Measurements from ENCODE around the gene CPB2.

CPB2 gene

GRCh38 chr13:46097015-46097414 is 7.8 kb downstream of the CPB2 start:
- no peak for DNase-seq

DNA sequence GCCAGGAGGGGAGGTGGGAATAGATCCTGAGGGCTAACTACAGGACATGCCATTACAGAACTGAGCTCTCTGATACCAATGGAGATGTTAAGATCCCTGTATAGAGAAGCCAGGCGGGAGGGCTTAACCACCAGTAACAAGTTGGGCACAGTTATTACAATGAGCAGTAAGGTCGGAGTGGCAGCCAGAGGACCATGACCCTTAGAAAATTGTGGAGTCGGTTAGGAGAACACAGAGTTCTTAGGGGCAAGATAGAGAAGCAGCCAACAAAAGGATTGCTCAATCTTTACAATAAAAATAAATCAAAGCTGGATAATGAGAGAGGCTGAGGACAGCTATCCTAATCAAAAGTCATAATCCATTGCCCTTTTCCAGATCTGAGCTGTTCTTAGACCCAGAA is 10.4 kb downstream of the CPB2 start:
- DNase-seq: no peak

DNA sequence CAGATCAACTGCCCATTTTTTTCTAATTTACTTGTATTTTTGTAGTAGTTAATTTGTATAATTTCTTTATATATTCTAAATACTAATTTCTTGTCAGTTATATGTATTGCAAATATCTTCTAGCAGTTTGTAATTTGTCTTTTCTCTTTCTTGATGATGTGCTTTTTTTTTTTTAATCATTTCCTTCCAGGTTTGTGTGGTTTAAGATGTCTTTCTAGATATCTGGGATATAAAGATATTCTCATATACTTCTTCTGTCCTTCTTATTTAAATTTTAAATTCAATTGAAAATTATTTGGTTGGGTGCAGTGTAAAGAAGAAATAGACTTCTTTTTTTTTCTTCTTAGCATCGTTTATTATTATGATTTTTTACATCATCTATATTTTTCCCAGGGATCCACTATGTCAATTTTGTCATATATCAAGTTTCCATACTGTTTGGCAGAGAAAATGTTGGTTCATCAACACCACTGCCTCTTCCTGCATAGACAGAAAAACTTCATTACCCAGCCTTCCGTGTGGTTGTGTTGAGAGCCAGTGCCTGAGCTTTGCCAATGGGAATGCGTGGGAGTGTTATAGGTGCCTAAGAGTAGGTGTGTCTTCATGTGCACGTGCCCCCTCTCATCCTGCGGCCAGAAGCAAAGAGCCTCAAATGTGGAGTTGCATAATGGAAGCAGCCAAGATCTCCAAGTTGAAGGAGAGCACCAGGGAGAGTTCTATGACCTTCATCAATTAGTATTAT is 15.8 kb downstream of the CPB2 start:
- DNase-seq: no peak

- DNase-seq: no peak
Measured at GRCh38 chr13:46087481-46087880, 17.4 kb downstream of the CPB2 start.

DNA sequence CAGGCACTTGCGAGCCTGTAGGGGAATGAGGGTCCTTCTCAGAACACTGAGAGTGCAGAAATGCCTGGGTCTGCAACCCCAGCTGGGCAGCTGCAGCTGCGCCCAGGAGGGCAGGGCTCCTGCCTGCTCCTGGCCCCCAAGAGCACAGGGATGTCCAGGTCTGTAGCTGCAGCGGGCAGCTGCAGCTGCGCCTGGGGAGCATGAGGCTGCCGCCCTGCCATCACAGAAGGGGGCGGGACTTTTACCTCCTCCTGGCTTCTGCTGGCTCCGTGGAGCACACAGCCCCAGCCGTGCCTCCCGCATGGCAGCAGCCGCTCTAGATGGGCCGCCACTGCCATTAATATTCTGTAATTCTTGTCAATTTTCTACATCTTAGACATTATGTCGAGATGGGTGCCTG is 17.8 kb downstream of the CPB2 start:
- DNase-seq: no peak

DNA sequence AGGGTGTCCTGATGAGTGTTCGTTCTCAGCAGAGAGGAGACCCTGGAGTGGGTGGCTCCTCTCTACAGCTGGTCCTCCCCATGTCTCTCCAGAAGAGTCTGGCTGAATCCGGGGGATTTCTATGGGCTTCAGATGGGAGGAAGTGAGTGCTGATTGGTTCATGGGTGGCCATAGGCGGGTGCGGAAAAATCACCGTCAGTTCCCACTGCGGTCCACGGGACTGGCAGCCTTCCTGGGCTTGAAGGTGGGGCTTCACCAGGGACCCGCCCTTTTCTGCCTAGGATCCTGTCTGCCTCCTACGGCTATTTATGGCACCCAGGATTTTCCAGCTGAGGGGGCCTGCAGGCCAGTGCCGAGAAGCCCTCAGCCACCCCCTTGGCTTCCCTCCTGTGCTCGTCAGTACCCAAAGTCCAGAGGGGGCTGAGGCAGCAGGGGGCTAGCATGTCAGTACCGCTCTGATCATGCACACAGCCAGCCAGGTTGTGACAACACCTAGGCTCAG is 18.4 kb downstream of the CPB2 start:
- DNase-seq: no peak

GRCh38 chr13:46085737-46086136 is 19.1 kb downstream of the CPB2 start:
- no peak for DNase-seq

- no peak for DNase-seq
Measured at GRCh38 chr13:46082324-46082723, 22.5 kb downstream of the CPB2 start.

DNA sequence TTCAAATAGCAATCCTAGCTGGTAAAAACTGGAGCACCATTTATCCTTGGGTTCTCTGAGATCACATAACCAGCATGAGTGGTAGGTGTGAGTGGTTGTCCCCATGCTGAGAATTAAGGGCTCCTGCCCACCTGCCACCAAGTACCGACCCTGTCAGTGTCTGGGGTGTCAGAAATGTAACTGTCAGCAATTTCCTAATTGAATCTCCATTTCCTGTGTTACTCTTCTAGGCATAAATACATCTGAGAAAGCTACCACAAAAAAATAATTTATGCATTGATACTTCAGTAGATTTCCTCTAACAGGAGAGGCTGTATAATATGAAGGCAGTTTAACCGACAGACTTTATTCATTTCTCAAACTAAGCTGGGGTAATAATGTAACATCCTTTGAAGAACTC is 25.1 kb downstream of the CPB2 start:
- no peak for DNase-seq

- no peak for DNase-seq
Measured at GRCh38 chr13:46077265-46077664, 27.6 kb downstream of the CPB2 start.

- no peak for DNase-seq
Measured at GRCh38 chr13:46076827-46077226, 28.0 kb downstream of the CPB2 start.

DNA sequence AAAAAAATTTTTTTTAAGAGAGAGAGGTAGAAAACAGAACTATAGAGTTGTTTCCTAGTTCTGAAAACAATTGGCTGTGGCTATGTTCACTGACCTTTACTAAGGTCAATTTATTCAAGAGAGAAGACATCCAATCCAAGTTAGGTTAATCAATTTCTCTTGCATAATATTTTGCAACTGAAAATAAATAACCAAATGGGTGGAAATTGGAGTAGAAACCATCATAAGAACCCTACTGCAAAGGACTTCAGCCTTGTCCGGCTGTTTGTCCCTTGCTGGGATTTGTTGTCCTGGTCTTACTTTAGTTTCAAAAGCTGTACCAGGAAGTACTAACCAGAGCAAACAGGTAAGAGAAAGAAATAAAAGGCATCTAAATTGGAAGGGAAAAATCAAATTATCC is 29.0 kb downstream of the CPB2 start:
- DNase-seq: no peak

GRCh38 chr13:46071590-46072249 is 33.1 kb downstream of the CPB2 start:
- DNase-seq: no peak

GRCh38 chr13:46063292-46063691 is 41.5 kb downstream of the CPB2 start:
- no peak for DNase-seq

- no peak for DNase-seq
Measured at GRCh38 chr13:46062185-46062584, 42.6 kb downstream of the CPB2 start.

GRCh38 chr13:46059405-46059804 is 45.4 kb downstream of the CPB2 start:
- DNase-seq: no peak

- no peak for DNase-seq
Measured at GRCh38 chr13:46058268-46058667, 46.6 kb downstream of the CPB2 start.

GRCh38 chr13:46057256-46058015 is 47.4 kb downstream of the CPB2 start:
- no peak for DNase-seq

DNA sequence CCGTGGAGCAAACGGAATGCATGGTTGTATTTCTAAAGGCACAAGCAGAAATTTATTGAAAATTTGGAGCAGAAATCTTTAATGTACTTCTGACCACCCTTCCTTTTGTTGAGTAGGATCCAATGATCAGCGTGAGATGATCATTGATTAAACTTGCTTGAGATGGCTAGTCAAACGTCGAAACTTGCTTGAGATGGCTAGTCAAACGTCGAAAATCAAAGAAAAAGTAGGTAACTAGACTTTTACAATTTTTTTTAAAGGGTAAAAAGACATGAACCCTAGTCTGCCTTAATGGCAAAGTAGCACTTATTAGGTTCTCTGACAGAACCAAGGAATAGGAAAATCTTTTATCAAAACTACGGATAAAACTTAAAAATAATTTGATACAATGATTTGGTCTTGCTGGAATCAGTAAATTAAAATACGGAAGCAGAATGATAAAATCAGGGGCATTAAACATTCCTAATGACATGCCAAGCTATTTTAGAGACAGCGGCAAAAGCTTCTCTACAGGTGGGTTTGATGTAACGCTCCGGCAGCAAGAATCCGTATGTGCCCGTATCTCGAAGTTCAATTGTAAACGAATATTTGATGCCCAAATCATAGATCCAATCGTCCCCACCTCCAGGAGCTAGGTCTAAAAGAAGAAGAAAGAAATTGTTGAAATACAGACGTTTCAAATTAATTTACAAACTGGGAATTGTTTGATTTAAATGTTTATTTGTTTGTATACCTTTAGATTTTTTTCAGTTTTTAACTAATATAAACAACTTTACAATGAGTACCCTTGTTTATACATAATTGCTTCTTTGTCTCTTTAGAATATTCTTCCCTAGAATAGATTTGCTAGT is 51.4 kb downstream of the CPB2 start:
- no peak for DNase-seq

DNA sequence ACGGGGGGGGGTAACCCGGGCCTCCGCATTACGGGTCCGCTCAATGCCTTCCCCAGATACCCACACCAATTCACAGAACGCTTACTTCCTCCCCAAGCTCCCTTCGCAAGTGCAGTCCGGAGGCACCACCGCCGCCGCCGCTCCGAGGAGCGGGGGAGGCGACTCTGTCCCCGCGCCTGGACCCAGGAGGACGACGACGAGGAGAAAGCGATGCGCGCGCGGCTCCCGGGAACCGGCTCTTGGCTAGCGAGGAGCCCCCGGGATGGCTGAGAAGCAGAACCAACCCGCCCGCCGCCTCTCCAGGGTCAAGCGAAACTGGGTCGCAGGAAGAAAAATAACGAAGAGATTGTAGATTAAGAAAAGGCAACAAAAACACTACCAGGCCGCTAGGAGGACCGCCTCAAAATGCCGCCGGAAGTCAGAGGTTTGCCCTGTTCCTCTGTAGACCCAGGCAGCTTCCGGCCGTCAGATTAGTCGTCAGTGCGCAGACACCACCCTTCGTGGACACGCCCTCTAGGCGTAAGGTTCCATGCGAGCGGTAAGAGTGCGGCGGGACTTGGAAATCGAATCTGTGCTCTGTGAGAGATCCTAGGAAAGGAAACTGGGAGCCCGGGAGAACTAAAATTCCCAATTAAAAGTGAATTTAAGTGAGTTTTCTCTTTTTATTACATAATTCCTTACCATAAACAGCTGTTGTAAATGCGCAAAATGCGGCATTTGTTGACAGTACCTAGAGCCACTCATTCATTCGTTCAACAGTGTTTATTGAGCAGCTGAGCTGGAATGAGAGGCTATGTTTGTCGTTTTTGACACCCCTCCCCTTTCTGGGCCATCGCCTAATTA is 52.3 kb downstream of the CPB2 start, which contains the start of gene ZC3H13:
Gene ZC3H13 (minus strand): TSS at position 428 of the 843 bp plus-strand sequence. CDS start 7,239 bp downstream, outside the sequence.
- DNase-seq: peak; percentile 93

DNA sequence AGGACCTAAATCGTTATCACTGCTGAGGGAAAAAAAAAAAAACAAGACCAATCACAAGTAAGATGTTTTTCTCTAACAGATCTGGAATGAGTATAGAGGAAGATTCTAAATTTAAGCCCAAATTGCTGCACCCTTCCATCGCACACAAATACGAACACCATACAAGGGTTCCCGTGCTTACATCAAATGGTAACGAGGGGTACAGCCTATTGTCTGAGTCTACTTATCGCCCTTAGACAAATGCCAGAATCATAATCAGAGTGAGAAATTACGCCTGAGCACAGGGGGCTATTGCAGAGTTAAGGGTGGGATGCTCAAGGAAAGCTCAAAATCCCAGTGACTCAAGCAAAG is 52.9 kb downstream of the CPB2 start:
- DNase-seq: no peak

DNA sequence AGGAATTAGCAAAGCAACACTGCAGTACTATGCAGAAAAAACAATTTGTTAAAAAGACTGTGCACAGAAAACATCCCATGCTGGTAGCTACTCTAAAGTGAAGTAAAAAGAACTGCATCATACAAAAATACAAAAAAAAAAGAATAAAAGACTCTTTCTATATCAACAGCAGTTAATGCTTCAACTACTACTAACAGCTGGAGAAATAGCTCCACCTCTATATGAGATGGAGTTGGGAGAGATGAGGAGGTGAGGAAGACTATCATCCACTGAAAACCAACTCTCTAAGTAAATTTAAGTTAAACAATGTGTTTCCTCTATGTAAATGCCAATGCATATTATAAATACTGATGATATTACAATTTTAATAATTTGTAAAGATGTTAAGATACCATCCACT is 54.1 kb downstream of the CPB2 start:
- DNase-seq: no peak
